ENCODE data around the gene NUP50. TPM values are rescaled to one million over a fixed set of nuclear protein-coding genes. Genes with fewer than 3 reads are reported as not detected.
A peak's percentile ranks its signal among the peaks of the same experiment; 100 is the strongest.

The NUP50 gene
- total RNA-seq, 1 donor: 41.9 TPM

- DNase-seq (ENCODE audit: low read depth): peak; percentile 95
- peak; percentile 16 for TF ChIP-seq CTCF (IDR thresholded peaks at IDR 0.05; ENCODE audit: insufficient read depth, low read depth, low read length)
- H3K4me3 ChIP-seq (ENCODE audit: low read depth, low read length): peak overlapping the region; percentile 56
Observed at GRCh38 chr22:45212306-45212709, 48.6 kb downstream of the NUP50 start.

DNA sequence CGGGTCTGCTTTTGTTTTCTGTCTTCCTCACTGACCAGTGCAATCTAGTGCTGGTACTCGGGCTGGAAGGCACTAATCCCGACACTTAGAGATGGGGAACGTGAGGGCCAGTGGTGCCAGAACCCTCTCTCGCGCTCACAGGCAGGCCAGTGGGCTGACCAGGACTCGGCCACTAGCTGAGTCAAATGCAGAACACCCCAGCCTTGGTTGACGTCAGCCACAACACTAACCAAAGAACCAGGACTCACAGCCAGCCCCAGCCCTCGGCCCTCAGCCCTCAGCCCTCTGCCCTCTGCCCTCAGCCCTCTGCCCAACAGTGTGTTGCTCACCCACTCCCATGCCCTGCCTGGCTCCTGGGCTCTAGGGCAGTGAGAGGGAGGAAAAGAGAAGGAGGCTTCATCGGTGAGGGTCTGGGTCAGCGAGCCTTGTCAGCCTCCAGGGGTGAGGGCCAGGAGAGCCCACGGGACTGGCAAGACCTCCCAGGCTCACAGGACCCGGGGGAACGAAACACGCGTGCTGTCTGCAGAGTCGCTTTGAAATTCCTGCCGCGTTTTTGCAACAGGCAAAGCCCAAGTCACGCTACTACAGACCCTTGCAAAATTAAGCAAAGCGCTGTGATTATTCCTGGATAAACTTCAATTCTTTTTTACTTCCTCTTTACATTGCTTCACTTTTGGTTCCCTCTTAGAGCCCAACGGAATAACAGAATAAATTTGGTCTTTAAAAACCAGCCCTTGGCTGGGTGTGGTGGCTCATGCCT is 49.4 kb downstream of the NUP50 start:
- H3K4me3 ChIP-seq (ENCODE audit: low read depth, low read length): peak overlapping the region; percentile 56
- no peak for TF ChIP-seq CTCF (IDR thresholded peaks at IDR 0.05; ENCODE audit: insufficient read depth, low read depth, low read length)
- DNase-seq (ENCODE audit: low read depth): peak; percentile 80

GRCh38 chr22:45216133-45217003 is 52.6 kb downstream of the NUP50 start:
- peak; percentile 89 for DNase-seq (ENCODE audit: low read depth)
- peak overlapping the region; percentile 9 for H3K4me3 ChIP-seq (ENCODE audit: low read depth, low read length)
- no peak for TF ChIP-seq CTCF (IDR thresholded peaks at IDR 0.05; ENCODE audit: insufficient read depth, low read depth, low read length)

DNA sequence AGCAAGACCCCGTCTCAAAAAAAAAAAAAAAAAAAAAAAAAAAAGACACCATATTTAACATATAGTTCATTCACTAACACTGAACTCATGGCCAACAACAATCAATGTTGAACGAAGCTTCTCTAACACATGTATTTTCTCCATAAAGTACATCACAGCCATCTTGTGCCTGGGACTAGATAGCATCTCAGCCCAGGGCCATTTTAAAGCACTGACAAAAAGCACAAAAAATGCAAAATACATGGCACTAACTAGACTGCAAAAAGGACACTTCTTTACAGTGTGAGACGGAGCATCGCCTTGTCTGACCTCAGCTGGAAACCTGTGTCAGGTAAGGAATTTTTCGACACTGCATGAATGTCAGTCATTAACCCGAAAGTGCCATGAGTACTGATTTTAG is 53.6 kb downstream of the NUP50 start:
- no peak for DNase-seq (ENCODE audit: low read depth)
- no peak overlapping the region for H3K4me3 ChIP-seq (ENCODE audit: low read depth, low read length)
- no peak for TF ChIP-seq CTCF (IDR thresholded peaks at IDR 0.05; ENCODE audit: insufficient read depth, low read depth, low read length)

DNA sequence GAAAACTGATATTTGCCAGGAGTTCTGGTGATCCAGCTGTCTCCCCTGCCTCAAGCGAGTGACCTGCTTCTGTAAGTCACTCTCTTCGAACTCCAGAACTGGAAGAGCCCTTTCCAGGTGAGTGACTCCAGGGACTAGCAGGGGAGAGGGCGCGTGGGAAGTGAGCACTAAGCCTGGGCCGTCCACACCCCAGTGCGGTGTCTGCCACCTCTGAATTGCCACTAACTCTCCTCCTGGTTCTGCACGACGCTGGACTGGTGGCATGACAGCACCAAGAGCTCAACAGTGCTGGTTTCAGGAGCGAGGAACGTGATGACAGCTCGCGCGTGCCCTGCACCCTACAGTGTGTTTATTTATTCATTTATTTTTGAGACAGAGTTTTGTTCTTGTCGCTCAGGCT is 54.1 kb downstream of the NUP50 start:
- H3K4me3 ChIP-seq (ENCODE audit: low read depth, low read length): no peak overlapping the region
- no peak for TF ChIP-seq CTCF (IDR thresholded peaks at IDR 0.05; ENCODE audit: insufficient read depth, low read depth, low read length)
- no peak for DNase-seq (ENCODE audit: low read depth)

- DNase-seq (ENCODE audit: low read depth): no peak
- TF ChIP-seq CTCF (IDR thresholded peaks at IDR 0.05; ENCODE audit: insufficient read depth, low read depth, low read length): no peak
- no peak overlapping the region for H3K4me3 ChIP-seq (ENCODE audit: low read depth, low read length)
Observed at GRCh38 chr22:45218976-45219375, 55.3 kb downstream of the NUP50 start.

Data from fibroblast of villous mesenchyme (primary cell).